Measurements from ENCODE around the gene KRTAP4-12. TPM values are rescaled to one million over a fixed set of nuclear protein-coding genes. Genes with fewer than 3 reads are reported as not detected.

The KRTAP4-12 gene
- total RNA-seq, 1 donor from 2014 or later, result not detected

Other genes starting within 250 kb of the KRTAP4-12 start
- 0.25 TPM for gene KRT20, start 238.9 kb downstream of the KRTAP4-12 start, total RNA-seq
- 0.25 TPM for gene KRT23, start 186.5 kb downstream of the KRTAP4-12 start, total RNA-seq
- gene KRT39, start 157.2 kb downstream of the KRTAP4-12 start, total RNA-seq, result not detected
- gene KRT40, start 139.9 kb downstream of the KRTAP4-12 start, total RNA-seq, result not detected
- gene KRTAP3-3, start 130.0 kb downstream of the KRTAP4-12 start, total RNA-seq, result not detected
- gene KRTAP3-2, start 124.3 kb downstream of the KRTAP4-12 start, total RNA-seq, result not detected
- not detected for gene KRTAP3-1, start 115.1 kb downstream of the KRTAP4-12 start, total RNA-seq
- gene KRTAP1-5, start 97.0 kb downstream of the KRTAP4-12 start, total RNA-seq, result not detected
- gene KRTAP1-4, start 94.0 kb downstream of the KRTAP4-12 start, total RNA-seq, result not detected
- not detected for gene KRTAP1-3, start 89.3 kb downstream of the KRTAP4-12 start, total RNA-seq
- gene KRTAP1-1, start 82.7 kb downstream of the KRTAP4-12 start, total RNA-seq, result not detected
- not detected for gene KRTAP2-1, start 76.9 kb downstream of the KRTAP4-12 start, total RNA-seq
- not detected for gene KRTAP2-2, start 69.0 kb downstream of the KRTAP4-12 start, total RNA-seq
- gene KRTAP2-3, start 64.1 kb downstream of the KRTAP4-12 start, total RNA-seq, result not detected
- gene KRTAP2-4, start 58.3 kb downstream of the KRTAP4-12 start, total RNA-seq, result not detected
- gene KRTAP4-7, start 40.0 kb downstream of the KRTAP4-12 start, total RNA-seq, result not detected
- not detected for gene KRTAP4-8, start 26.0 kb downstream of the KRTAP4-12 start, total RNA-seq
- not detected for gene KRTAP4-16, start 22.0 kb downstream of the KRTAP4-12 start, total RNA-seq
- not detected for gene KRTAP4-9, start 18.8 kb downstream of the KRTAP4-12 start, total RNA-seq
- not detected for gene KRTAP4-11, start 5.8 kb downstream of the KRTAP4-12 start, total RNA-seq
- gene KRTAP4-6, start 16.4 kb upstream of the KRTAP4-12 start, total RNA-seq, result not detected
- not detected for gene KRTAP4-5, start 25.6 kb upstream of the KRTAP4-12 start, total RNA-seq
- not detected for gene KRTAP4-4, start 36.6 kb upstream of the KRTAP4-12 start, total RNA-seq
- gene KRTAP4-3, start 44.0 kb upstream of the KRTAP4-12 start, total RNA-seq, result not detected
- not detected for gene KRTAP4-2, start 54.0 kb upstream of the KRTAP4-12 start, total RNA-seq
- gene KRTAP4-1, start 60.7 kb upstream of the KRTAP4-12 start, total RNA-seq, result not detected
- not detected for gene KRTAP9-1, start 65.7 kb upstream of the KRTAP4-12 start, total RNA-seq
- gene KRTAP9-2, start 102.5 kb upstream of the KRTAP4-12 start, total RNA-seq, result not detected
- not detected for gene KRTAP9-3, start 108.3 kb upstream of the KRTAP4-12 start, total RNA-seq
- gene KRTAP9-8, start 113.8 kb upstream of the KRTAP4-12 start, total RNA-seq, result not detected
- gene KRTAP9-4, start 125.5 kb upstream of the KRTAP4-12 start, total RNA-seq, result not detected
- not detected for gene KRTAP9-9, start 131.2 kb upstream of the KRTAP4-12 start, total RNA-seq
- not detected for gene KRTAP9-6, start 141.2 kb upstream of the KRTAP4-12 start, total RNA-seq
- gene KRTAP9-7, start 151.5 kb upstream of the KRTAP4-12 start, total RNA-seq, result not detected
- gene KRTAP29-1, start 178.7 kb upstream of the KRTAP4-12 start, total RNA-seq, result not detected
- not detected for gene KRTAP16-1, start 185.1 kb upstream of the KRTAP4-12 start, total RNA-seq
- not detected for gene KRTAP17-1, start 191.5 kb upstream of the KRTAP4-12 start, total RNA-seq
- not detected for gene KRT33A, start 226.6 kb upstream of the KRTAP4-12 start, total RNA-seq
- gene KRT33B, start 245.6 kb upstream of the KRTAP4-12 start, total RNA-seq, result not detected